ENCODE results near the gene RINT1.
A peak's percentile ranks its signal among the peaks of the same experiment; 100 is the strongest.
"Not testable (repeated sequence)": the region's sequence is repeated elsewhere in the genome, so short reads cannot be mapped to it uniquely, and the experiment has no call there.

Gene RINT1

GRCh38 chr7:105531792-105532671 lies at the start of gene RINT1:
Gene RINT1 (plus strand): TSS chr7:105532201. CDS start chr7:105532316, 115 bp downstream.
- DNase-seq: peak; percentile 87

- DNase-seq: no peak
Measured at GRCh38 chr7:105487579-105488571, 44.1 kb upstream of the RINT1 start.

GRCh38 chr7:105489409-105489808 lies 42.6 kb upstream of the RINT1 start:
- no peak for DNase-seq

- no peak for DNase-seq
Measured at GRCh38 chr7:105493196-105493922, 38.6 kb upstream of the RINT1 start.

GRCh38 chr7:105493923-105494315 lies 38.1 kb upstream of the RINT1 start:
- no peak for DNase-seq

GRCh38 chr7:105496521-105496920 lies 35.5 kb upstream of the RINT1 start:
- no peak for DNase-seq

GRCh38 chr7:105497016-105497415 lies 35.0 kb upstream of the RINT1 start:
- DNase-seq: no peak

- no peak for DNase-seq
Measured at GRCh38 chr7:105502173-105502572, 29.8 kb upstream of the RINT1 start.

- DNase-seq: no peak
Measured at GRCh38 chr7:105512415-105512814, 19.6 kb upstream of the RINT1 start.

GRCh38 chr7:105512926-105513526 lies 19.0 kb upstream of the RINT1 start:
- DNase-seq: no peak

GRCh38 chr7:105515610-105516009 lies 16.4 kb upstream of the RINT1 start:
- not testable (repeated sequence) for DNase-seq

- DNase-seq: no peak
Measured at GRCh38 chr7:105519353-105519752, 12.6 kb upstream of the RINT1 start.

- not testable (repeated sequence) for DNase-seq
Measured at GRCh38 chr7:105520620-105521019, 11.4 kb upstream of the RINT1 start.

GRCh38 chr7:105521027-105521716 lies 10.8 kb upstream of the RINT1 start:
- no peak for DNase-seq

GRCh38 chr7:105521717-105522463 lies 10.1 kb upstream of the RINT1 start, which contains the start of gene PUS7:
Gene PUS7 (minus strand): TSS chr7:105522271. CDS start chr7:105508512, 13,759 bp downstream.
- peak; percentile 73 for DNase-seq

GRCh38 chr7:105524423-105524822 lies 7.6 kb upstream of the RINT1 start:
- DNase-seq: not testable (repeated sequence)

GRCh38 chr7:105524840-105525239 lies 7.2 kb upstream of the RINT1 start:
- DNase-seq: no peak

GRCh38 chr7:105527737-105528136 lies 4.3 kb upstream of the RINT1 start:
- DNase-seq: not testable (repeated sequence)

- DNase-seq: no peak
Measured at GRCh38 chr7:105530126-105530525, 1.9 kb upstream of the RINT1 start.

- no peak for DNase-seq
Measured at GRCh38 chr7:105530546-105530945, 1.5 kb upstream of the RINT1 start.

All from GF-D8 (cell line).